ENCODE measurements around the gene OSBPL10. TPM values are rescaled to one million over a fixed set of nuclear protein-coding genes. Genes with fewer than 3 reads are reported as not detected.

Gene OSBPL10
- polyA plus RNA-seq, 1 experiment = 11.2 TPM

GRCh38 chr3:31772272-31772671, 208.8 kb downstream of the OSBPL10 start:
- Histone ChIP-seq H3K4me3 (ENCODE audit: low read depth, low read length) (no peak overlapping the region), H3K36me3 (ENCODE audit: control insufficient read depth, insufficient read depth, low read length) (no peaks in the 10 kb centered on the region), H3K27me3 (ENCODE audit: control insufficient read depth, insufficient read depth, low read length) (no peaks in the 10 kb centered on the region)
- ChIA-PET POLR2A (no interaction called here), CTCF (interaction anchor here (1.1 kb wide), 1 partner anchor 206 kb away, joined by 3 read pairs; no protein-coding TSS in a partner anchor)
- DNase-seq (ENCODE audit: low read depth) = no peak
- TF ChIP-seq, protein P1, sequence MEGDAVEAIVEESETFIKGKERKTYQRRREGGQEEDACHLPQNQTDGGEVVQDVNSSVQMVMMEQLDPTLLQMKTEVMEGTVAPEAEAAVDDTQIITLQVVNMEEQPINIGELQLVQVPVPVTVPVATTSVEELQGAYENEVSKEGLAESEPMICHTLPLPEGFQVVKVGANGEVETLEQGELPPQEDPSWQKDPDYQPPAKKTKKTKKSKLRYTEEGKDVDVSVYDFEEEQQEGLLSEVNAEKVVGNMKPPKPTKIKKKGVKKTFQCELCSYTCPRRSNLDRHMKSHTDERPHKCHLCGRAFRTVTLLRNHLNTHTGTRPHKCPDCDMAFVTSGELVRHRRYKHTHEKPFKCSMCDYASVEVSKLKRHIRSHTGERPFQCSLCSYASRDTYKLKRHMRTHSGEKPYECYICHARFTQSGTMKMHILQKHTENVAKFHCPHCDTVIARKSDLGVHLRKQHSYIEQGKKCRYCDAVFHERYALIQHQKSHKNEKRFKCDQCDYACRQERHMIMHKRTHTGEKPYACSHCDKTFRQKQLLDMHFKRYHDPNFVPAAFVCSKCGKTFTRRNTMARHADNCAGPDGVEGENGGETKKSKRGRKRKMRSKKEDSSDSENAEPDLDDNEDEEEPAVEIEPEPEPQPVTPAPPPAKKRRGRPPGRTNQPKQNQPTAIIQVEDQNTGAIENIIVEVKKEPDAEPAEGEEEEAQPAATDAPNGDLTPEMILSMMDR (IDR thresholded peaks at IDR 0.05; ENCODE audit: insufficient read depth, low read depth, low read length) = no peak

- Histone ChIP-seq H3K4me3 (ENCODE audit: low read depth, low read length) (no peak overlapping the region), H3K36me3 (ENCODE audit: control insufficient read depth, insufficient read depth, low read length) (no peaks in the 10 kb centered on the region), H3K27me3 (ENCODE audit: control insufficient read depth, insufficient read depth, low read length) (no peaks in the 10 kb centered on the region)
- ChIA-PET CTCF (interaction anchor here (0.5 kb wide), 1 partner anchor 225 kb away, joined by 3 read pairs; no protein-coding TSS in a partner anchor), POLR2A (no interaction called here)
- TF ChIP-seq, protein P1 (IDR thresholded peaks at IDR 0.05; ENCODE audit: insufficient read depth, low read depth, low read length) = no peak
- no peak for DNase-seq (ENCODE audit: low read depth)
These were observed 210.2 kb downstream of the OSBPL10 start for GRCh38 chr3:31770822-31771326.

DNA sequence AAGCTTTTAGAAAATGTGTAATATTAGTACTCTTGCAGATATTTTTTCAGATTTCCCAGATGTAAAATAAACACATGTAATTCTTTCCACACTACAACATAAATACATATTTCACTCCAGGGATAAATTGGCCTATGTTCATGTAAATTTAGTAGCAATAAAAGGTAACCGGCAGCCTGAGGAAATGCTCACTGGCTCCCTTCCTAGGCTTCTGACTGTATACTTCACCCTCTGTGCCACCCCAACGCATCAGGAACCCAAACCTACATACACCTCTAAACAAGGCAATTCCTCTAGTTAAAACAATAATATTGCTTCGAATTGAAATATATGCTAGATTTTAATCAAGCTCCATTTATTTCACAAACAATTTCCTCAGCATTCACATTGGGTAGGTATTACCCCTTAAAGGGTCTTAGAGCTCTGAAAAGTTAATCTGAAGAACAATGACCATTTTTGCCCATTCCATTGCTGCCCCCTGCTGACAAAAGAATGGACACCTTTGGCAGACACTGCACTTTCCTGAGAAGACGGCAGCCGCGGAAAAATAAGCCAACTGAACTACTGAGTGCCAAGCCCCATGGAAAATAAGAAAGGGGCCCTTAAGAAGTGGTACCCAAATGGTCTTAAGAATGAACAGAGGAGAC, 212.5 kb downstream of the OSBPL10 start:
- DNase-seq (ENCODE audit: low read depth) = no peak
- POLR2A ChIA-PET = no interaction called here

GRCh38 chr3:31767920-31768319, 213.1 kb downstream of the OSBPL10 start:
- no peaks in the 10 kb centered on the region for H3K36me3 ChIP-seq (ENCODE audit: control insufficient read depth, insufficient read depth, low read length)
- POLR2A ChIA-PET = no interaction called here
- H3K4me3 ChIP-seq (ENCODE audit: low read depth, low read length) = no peak overlapping the region
- CTCF ChIA-PET = interaction anchor here (0.9 to 1.9 kb wide), 5 partner anchors 11 to 228 kb away, joined by 3 to 14 read pairs (median 5); no protein-coding TSS in a partner anchor
- no peak for DNase-seq (ENCODE audit: low read depth)
- TF ChIP-seq, protein P1 (IDR thresholded peaks at IDR 0.05; ENCODE audit: insufficient read depth, low read depth, low read length) = no peak
- H3K27me3 ChIP-seq (ENCODE audit: control insufficient read depth, insufficient read depth, low read length) = no peaks in the 10 kb centered on the region

More for the DNA sequence above, 212.5 kb downstream of the OSBPL10 start:
- CTCF ChIA-PET = interaction anchor here (0.6 to 1.9 kb wide), 13 partner anchors 11 to 252 kb away, joined by 3 to 14 read pairs (median 3); no protein-coding TSS in a partner anchor
- no peak overlapping the region for H3K4me3 ChIP-seq (ENCODE audit: low read depth, low read length)
- TF ChIP-seq, protein P1 (IDR thresholded peaks at IDR 0.05; ENCODE audit: insufficient read depth, low read depth, low read length) = peak; percentile 71
- no peaks in the 10 kb centered on the region for H3K27me3 ChIP-seq (ENCODE audit: control insufficient read depth, insufficient read depth, low read length)
- H3K36me3 ChIP-seq (ENCODE audit: control insufficient read depth, insufficient read depth, low read length) = no peaks in the 10 kb centered on the region

GRCh38 chr3:31766669-31767068, 214.4 kb downstream of the OSBPL10 start:
- Histone ChIP-seq H3K27me3 (ENCODE audit: control insufficient read depth, insufficient read depth, low read length) (no peaks in the 10 kb centered on the region), H3K36me3 (ENCODE audit: control insufficient read depth, insufficient read depth, low read length) (no peaks in the 10 kb centered on the region), H3K4me3 (ENCODE audit: low read depth, low read length) (no peak overlapping the region)
- DNase-seq (ENCODE audit: low read depth) = no peak
- CTCF ChIA-PET = interaction anchor here (0.9 kb wide), 1 partner anchor 997 kb away, joined by 4 read pairs; no protein-coding TSS in a partner anchor
- POLR2A ChIA-PET = no interaction called here
- TF ChIP-seq, protein P1 (IDR thresholded peaks at IDR 0.05; ENCODE audit: insufficient read depth, low read depth, low read length) = no peak
